HG03575 (cell line): ENCODE results near the gene MON2.

ENCODE experiments used
- ATAC-seq: cut with Tn5 transposase; IDR thresholded peaks from one replicate; pipeline ENCODE4 v1.9.1; 2021; ENCODE audit not compliant: unreplicated experiment, insufficient number of reproducible peaks, low FRiP score; ENCODE audit errors: extremely low read depth

Gene MON2

DNA sequence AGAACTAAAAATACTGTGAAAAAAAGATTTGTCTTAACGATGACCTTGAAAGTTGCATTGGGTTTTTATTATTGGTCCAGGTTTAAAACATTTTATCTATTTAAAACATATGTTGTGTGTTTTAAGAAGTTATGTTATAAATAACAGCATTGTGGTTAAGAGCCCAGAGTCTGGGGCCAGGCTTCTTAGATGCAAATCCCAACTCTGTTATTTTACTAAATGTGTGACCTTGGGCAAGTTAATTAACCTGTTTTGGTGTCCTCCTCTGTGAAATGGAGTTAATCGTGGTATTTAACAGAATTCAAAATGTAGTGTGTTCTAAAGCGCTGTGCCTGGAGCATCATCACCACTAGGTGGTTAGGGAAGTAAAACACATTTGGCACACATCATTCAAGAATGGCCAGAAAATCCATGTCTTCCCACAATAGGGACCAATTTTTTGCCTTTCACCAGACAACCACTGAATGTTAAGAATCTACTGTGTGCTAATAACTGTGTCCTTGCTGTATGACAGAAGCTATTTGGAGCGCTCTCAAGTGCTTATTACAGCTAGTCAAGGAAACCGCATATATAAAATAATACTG is 133.3 kb downstream of the MON2 start:
- no peak for ATAC-seq

DNA sequence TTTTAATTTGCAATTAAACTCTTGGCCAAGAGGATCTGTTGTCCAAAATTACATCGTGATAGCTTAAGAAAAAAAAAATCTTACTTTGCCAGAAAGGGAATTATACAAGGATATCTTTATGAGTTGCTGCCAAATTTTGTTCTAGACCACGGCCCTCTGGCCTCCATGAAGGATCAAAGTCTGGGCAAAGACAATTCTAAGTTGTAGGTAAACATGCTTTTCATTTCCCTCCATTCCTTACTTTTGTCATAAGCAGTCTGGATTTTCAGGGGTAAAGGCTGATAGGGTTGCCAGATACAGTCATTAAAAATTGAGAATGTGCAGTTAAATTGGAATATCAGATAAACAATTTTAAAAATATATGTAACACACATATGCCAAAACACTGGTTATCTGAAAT is 135.1 kb downstream of the MON2 start:
- ATAC-seq, result no peak

DNA sequence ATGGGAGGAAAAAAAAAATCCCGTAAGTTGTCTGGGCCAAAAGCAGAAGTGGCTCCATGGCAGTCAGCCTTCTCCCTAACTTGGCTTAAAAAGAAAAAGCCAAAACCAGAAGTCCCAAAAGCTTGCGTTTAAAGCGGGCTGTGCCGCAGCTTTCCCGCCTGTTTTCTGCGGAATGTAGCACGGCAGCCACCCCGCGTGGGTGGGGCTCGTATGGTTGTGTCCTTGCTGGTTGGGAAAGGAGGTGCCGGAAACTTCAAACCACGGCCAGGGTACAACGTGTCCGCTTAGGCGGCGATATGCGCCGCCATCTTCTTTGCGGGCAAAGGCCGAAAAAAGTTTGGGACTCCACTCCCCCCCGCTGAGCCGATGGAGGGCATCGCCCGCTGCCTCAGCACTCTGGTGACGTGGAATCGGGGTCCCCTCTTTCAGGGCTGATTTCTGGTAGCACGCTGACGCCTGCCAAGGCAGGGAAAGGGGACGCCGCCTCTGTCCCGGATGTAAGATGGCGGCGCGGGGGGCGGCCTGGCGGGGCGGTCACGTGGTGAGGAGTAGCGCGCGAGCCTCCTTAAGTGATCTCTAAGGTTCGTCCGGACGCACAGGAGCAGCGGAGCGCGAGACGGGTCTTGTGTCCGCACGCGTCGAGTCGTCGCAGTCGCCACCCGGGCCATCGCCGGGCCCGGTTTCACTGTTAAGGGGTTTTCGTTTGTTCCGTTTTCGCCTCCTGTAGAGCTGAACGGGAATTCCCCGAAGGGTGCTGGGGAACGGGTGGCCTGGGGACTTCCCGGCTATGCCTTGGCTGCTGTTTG is 135.8 kb downstream of the MON2 start:
- ATAC-seq, result peak; percentile 45

- ATAC-seq, result peak; percentile 48
These were observed 136.6 kb downstream of the MON2 start for GRCh38 chr12:62603061-62603810.

DNA sequence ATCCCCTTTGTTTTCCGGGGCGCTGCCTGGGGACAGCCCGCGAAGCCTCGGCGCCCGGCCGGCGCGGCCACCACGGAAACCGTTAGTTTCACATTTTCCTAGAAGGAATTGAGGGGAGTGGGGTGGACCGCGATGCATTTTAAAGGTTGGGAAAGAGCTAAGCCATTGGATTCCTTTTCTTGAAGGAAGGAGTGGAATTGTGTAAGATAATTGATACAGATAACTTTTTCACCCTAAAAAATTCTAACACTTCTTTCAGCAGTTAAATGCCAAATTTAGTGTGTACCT is 137.1 kb downstream of the MON2 start:
- ATAC-seq, result no peak

- no peak for ATAC-seq
These were observed 137.7 kb downstream of the MON2 start for GRCh38 chr12:62604373-62604772.

GRCh38 chr12:62604871-62605270 is 138.2 kb downstream of the MON2 start:
- ATAC-seq, result no peak

DNA sequence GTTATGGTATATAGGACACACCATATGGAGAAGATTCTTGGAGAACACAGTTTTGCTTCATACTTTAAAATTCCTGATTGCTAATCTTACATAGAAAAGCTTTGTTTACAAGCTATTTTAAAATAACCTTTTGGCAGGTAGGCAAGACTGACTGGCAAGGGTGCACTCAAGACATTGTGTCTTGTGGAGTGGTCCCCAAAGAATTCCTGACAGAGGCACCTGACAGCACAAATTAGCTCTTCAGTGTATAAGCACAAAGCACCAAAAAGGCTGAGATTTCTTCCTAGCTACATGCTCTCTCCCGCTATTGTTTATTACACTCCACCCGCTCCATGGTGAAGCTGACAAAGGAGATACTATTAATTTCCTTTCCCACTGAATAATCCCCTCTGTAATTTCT is 139.4 kb downstream of the MON2 start:
- ATAC-seq, result no peak

- ATAC-seq, result no peak
These were observed 140.0 kb downstream of the MON2 start for GRCh38 chr12:62606654-62607053.

GRCh38 chr12:62613081-62613480 is 146.5 kb downstream of the MON2 start:
- no peak for ATAC-seq

- no peak for ATAC-seq
These were observed 151.7 kb downstream of the MON2 start for GRCh38 chr12:62618319-62618718.

DNA sequence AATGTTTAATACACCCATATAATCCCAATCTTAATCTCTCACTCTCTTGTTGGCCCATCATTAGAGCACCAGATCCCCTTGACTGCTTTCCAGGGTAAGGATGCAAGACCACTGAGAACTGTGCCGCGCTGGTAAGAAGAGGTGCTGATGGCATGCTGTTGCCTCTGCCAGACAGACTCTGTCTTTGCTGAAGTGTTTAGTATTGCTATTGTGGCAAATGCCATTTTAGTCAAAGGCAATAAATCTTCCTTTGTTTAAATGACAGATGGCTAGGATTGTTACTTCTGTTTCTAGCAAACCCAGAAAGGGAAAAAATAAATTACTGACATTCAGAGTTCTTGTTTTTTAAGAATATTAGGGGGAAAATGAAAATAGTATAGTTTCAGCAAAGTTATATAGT is 152.3 kb downstream of the MON2 start:
- no peak for ATAC-seq

DNA sequence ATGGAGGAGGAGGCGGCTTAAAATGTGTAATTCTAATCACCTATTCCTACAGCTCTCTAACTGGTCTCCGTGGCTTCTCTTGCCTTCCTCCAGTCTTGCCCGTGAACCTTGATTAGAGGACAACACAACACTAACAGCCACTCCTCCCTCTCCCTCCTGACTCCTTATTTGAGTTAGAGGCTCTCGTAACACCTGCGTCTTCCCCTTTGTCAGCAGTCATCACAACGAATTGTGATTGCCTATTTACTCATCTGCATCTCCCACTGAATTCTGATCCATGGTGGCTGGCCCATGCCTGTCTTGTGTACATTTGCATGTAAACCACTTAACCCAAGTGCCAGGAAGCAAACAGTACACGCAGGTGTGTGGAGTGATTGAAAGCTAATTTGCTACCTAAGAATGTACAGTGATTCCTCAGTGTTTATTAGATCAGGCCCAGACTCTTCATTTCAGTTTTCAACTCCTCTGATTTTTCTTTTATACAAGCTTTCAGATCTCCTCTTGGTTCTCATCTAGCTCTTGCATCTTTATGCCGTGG is 154.5 kb downstream of the MON2 start:
- ATAC-seq, result no peak

DNA sequence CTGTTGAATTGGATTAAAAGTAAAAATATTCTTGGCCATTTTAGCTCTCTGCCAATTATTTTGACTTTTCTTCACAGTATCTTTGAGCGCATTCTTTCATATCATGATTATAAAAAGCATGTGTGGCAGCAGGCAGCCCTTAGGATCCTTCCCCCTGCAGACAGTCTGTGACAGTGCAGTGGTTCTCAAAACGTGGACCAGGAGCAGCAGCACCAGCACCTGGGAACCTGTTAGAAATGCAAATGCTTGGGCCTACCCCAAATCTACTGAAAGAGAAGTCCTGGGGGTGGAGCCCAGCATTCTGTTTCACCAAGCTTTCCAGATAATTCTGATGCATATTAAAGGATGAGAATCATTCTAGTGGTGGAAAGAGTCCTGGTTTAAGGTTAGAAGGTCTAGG is 155.6 kb downstream of the MON2 start:
- ATAC-seq, result no peak

DNA sequence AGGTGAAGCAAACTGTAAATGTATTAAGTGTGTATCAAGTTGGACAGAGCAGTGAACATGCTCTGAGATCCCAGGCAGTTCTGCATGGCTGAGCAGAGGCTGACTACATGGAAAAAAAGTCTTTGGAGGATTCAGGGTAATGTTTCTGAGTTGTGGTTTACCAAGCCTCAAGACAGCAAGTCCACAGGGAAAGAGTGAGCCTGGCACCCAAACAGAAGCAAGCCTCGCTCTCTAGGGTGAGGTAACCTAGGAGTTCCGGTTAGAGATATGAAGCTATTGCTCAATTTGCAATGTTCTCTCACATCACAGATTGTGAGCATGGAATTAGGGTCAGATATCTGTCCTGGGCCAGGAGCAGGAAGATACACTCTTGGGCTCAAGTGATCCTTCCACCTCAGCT is 158.6 kb downstream of the MON2 start:
- ATAC-seq, result no peak

GRCh38 chr12:62627181-62627580 is 160.6 kb downstream of the MON2 start:
- no peak for ATAC-seq

- ATAC-seq, result no peak
These were observed 162.8 kb downstream of the MON2 start for GRCh38 chr12:62629413-62629812.

DNA sequence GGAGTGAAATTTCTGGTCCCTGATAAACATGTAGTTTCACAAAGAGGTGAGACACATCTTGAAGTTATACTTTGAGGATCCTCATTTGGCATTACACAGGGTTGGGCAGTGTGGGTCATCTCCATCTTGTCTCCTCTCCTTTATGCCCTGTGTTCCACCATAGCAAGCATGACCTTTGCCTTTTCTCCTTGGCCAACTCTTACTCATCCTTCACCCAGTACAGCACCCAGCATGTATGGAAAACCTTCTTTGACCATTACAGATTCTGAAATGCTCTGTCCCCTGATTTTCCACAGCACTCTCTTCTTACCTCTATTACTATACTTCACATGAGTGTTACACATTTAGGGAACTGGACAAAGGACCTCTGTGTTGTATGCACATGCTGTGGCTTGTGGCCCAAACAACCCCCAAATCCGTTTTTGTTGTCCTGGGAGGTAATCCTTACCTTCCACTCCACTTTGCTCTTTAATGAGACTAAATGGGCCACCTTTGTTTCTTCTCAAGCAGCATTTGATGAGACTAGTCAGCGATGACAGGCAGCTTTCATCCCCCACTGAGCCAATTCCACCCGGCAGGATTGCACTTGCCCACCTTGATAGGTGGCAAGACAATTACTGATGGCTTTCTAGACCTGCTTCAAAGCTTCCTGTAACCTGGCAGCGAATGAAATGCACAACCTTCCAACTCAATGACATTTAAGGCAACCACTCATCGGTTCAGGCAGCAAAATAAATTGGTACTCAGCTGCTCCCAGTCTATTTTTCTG is 163.5 kb downstream of the MON2 start:
- no peak for ATAC-seq
